HCT116 (cell line): ENCODE results near the gene DENND1A. TPM values are rescaled to one million over a fixed set of nuclear protein-coding genes. Genes with fewer than 3 reads are reported as not detected.

Experiments used
- ATAC-seq: fragments of 200-7000 bp; cut with Tn5 transposase; 2 replicates; pipeline ENCODE4 v1.9.1; 2020; ENCODE audit warnings: mild to moderate bottlenecking, moderate library complexity
- BruUV-seq: library from RNA; stranded (reverse); fragments of 400-500 nt; replicated peaks from 2 replicates; lab custom pipeline; 2021; lab: Mats Ljungman, UMichigan
- CTCF ChIA-PET: fragments of 300-600 bp; sonication (Branson Sonifier 250); formaldehyde crosslinking; loops from one replicate; lab custom pipeline; 2021; ENCODE audit warnings: antibody characterized with exemption; lab: Charles Lee
- POLR2A ChIA-PET: fragments of 300-600, 350-600 bp; sonication (Branson Sonifier 250); formaldehyde crosslinking; loops from one replicate; lab custom pipeline; 2021; ENCODE audit warnings: antibody characterized with exemption; lab: Charles Lee
- RAD21 ChIA-PET, 2 experiments: fragments of 300-600 bp; sonication (Branson Sonifier 250); formaldehyde crosslinking; loops; one replicate each; lab custom pipeline; 2023; ENCODE audit warnings: low total read pairs in 2 of 2; ENCODE audit not compliant: uncharacterized antibody in 2 of 2, unreplicated experiment in 2 of 2, low non-redundant PET in 1 of 2; lab: Charles Lee
- DNase-seq: peaks from one replicate; pipeline ENCODE4 v3.0.0-alpha.2; 2010; ENCODE audit warnings: low read depth, low spot score
- H2AFZ ChIP-seq: fragments of 200-600 bp; shearing (Covaris generic), sonication (generic); 2 replicates; pipeline ENCODE4 v1.6.1; 2017; ENCODE audit warnings: low read depth, mixed run types, mixed read lengths, antibody characterized with exemption, low read length; ENCODE audit not compliant: poor library complexity, severe bottlenecking
- H3K27ac ChIP-seq: 2 replicates; pipeline ENCODE4 v1.5.1; 2012; ENCODE audit warnings: low read depth, low read length
- H3K27me3 ChIP-seq: fragments of 200-600 bp; sonication (generic); 2 replicates; pipeline ENCODE4 v1.6.1; 2016; ENCODE audit warnings: mixed run types, low read length, mixed read lengths; ENCODE audit not compliant: insufficient read depth
- H3K36me3 ChIP-seq, 2 experiments: fragments of 200-500 bp in 1 of 2; fragments of 200-600 bp in 1 of 2; sonication (Bioruptor generic) in 1 of 2; sonication (generic) in 1 of 2; 2 replicates each; pipeline versions ENCODE4 v1.5.1 to v1.6.1; 2014 to 2016; ENCODE audit warnings: low read length in 2 of 2, inconsistent platforms in 1 of 2, mixed read lengths in 1 of 2, mixed run types in 1 of 2; ENCODE audit not compliant: insufficient read depth in 2 of 2, control insufficient read depth in 1 of 2
- H3K4me1 ChIP-seq, 2 experiments: fragments of 200-600 bp in 1 of 2; sonication (generic) in 1 of 2; 2 replicates each; pipeline versions ENCODE4 v1.5.1 to v1.6.1; 2012 to 2017; ENCODE audit warnings: low read length in 2 of 2, inconsistent platforms in 1 of 2, mild to moderate bottlenecking in 1 of 2, mixed read lengths in 1 of 2, mixed run types in 1 of 2, moderate library complexity in 1 of 2; ENCODE audit not compliant: insufficient read depth in 2 of 2, control insufficient read depth in 1 of 2
- H3K4me2 ChIP-seq: fragments of 200-600 bp; sonication (generic); 2 replicates; pipeline ENCODE4 v1.6.1; 2017; ENCODE audit warnings: mixed run types, low read length, mixed read lengths
- H3K4me3 ChIP-seq, 2 experiments: fragments of 200-600 bp in 1 of 2; sonication (generic) in 1 of 2; replicated peaks in 1 of 2; 2 replicates each; pipeline ENCODE4 v1.5.1; 2011 to 2016; ENCODE audit warnings: low read length in 2 of 2, control low read depth in 1 of 2, low read depth in 1 of 2, mild to moderate bottlenecking in 1 of 2, mixed read lengths in 1 of 2, mixed run types in 1 of 2
- H3K79me2 ChIP-seq: fragments of 200-600 bp; sonication (generic); 2 replicates; pipeline ENCODE4 v1.6.1; 2017; ENCODE audit warnings: mild to moderate bottlenecking, mixed run types, low read length, moderate library complexity, mixed read lengths; ENCODE audit not compliant: insufficient read depth
- H3K9ac ChIP-seq: fragments of 200-600 bp; sonication (generic); 2 replicates; pipeline ENCODE4 v1.6.1; 2016; ENCODE audit warnings: low read length, mixed read lengths
- H3K9me2 ChIP-seq: fragments of 200-600 bp; sonication (generic), shearing (Covaris generic); 2 replicates; pipeline ENCODE4 v1.6.1; 2017; ENCODE audit warnings: mixed run types, mild to moderate bottlenecking, moderate library complexity; ENCODE audit not compliant: insufficient read depth
- H3K9me3 ChIP-seq, 2 experiments: fragments of 200-500 bp in 1 of 2; fragments of 200-600 bp in 1 of 2; sonication (Bioruptor generic) in 1 of 2; sonication (generic) in 1 of 2; 2 replicates each; pipeline ENCODE4 v1.6.1; 2014 to 2017; ENCODE audit warnings: low read length in 2 of 2, mixed read lengths in 2 of 2, inconsistent platforms in 1 of 2, low read depth in 1 of 2, mild to moderate bottlenecking in 1 of 2, mixed run types in 1 of 2, moderate library complexity in 1 of 2; ENCODE audit not compliant: control insufficient read depth in 1 of 2, insufficient read depth in 1 of 2
- H4K20me1 ChIP-seq: fragments of 200-600 bp; sonication (generic), shearing (Covaris generic); 2 replicates; pipeline ENCODE4 v1.6.1; 2017; ENCODE audit warnings: mixed run types, mild to moderate bottlenecking, moderate library complexity; ENCODE audit not compliant: insufficient read depth
- CEBPB ChIP-seq: IDR thresholded peaks from 2 replicates; pipeline ENCODE4 v1.6.1; 2012; ENCODE audit warnings: low read depth
- ELF1 ChIP-seq: IDR thresholded peaks from 2 replicates; pipeline ENCODE4 v1.6.1; 2012; ENCODE audit warnings: low read depth, borderline replicate concordance
- EZH2phosphoT487 ChIP-seq: fragments of 200-600 bp; IDR thresholded peaks from 2 replicates; pipeline ENCODE4 v1.6.1; 2018; ENCODE audit warnings: antibody characterized with exemption, borderline replicate concordance
- JUND ChIP-seq: IDR thresholded peaks from 2 replicates; pipeline ENCODE4 v1.6.1; 2012
- POLR2A ChIP-seq: IDR thresholded peaks from 2 replicates; pipeline ENCODE4 v1.7.0; 2011; ENCODE audit warnings: borderline replicate concordance; ENCODE audit not compliant: insufficient read depth, insufficient read length; ENCODE audit errors: extremely low read depth
- ZNF274 ChIP-seq: fragments of 200-500 bp; sonication (Bioruptor generic); IDR thresholded peaks from 2 replicates; pipeline ENCODE4 v1.6.1; 2014; ENCODE audit warnings: mild to moderate bottlenecking, low read depth, low read length, inconsistent platforms
- intact Hi-C: fragments of 100-400 bp; cut with micrococcal nuclease; formaldehyde crosslinking; loops from 2 replicates; pipeline ENCODE4 v1.10.0; 2022
- total RNA-seq: library from RNA; stranded (reverse); gene quantifications from one replicate; pipeline ENCODE4 v1.2.1, GENCODE V29; 2021; ENCODE audit not compliant: unreplicated experiment
- TF ChIP-seq, protein P1 (sequence below), 3 experiments: fragments of 200-600 bp in 1 of 3; sonication (generic) in 1 of 3; IDR thresholded peaks in 2 of 3; conservative IDR thresholded peaks in 1 of 3; 2 replicates each; pipeline ENCODE4 v1.5.1; 2012 to 2017; ENCODE audit warnings: low read depth in 2 of 3, low read length in 2 of 3, antibody characterized with exemption in 1 of 3, borderline replicate concordance in 1 of 3, control low read depth in 1 of 3, mild to moderate bottlenecking in 1 of 3, mixed read lengths in 1 of 3, mixed run types in 1 of 3, moderate library complexity in 1 of 3; ENCODE audit not compliant: insufficient read depth in 1 of 3
- TF ChIP-seq, protein P2 (sequence below): IDR thresholded peaks from 2 replicates; pipeline ENCODE4 v1.6.1; 2012
- TF ChIP-seq, protein P3 (sequence below): IDR thresholded peaks from 2 replicates; pipeline ENCODE4 v1.6.1; 2012
- TF ChIP-seq, protein P4 (sequence below): IDR thresholded peaks from 2 replicates; pipeline ENCODE4 v1.6.1; 2012; ENCODE audit warnings: low read depth

DENND1A gene
- total RNA-seq, 1 experiment from 2014 or later = 33.0 TPM

DNA sequence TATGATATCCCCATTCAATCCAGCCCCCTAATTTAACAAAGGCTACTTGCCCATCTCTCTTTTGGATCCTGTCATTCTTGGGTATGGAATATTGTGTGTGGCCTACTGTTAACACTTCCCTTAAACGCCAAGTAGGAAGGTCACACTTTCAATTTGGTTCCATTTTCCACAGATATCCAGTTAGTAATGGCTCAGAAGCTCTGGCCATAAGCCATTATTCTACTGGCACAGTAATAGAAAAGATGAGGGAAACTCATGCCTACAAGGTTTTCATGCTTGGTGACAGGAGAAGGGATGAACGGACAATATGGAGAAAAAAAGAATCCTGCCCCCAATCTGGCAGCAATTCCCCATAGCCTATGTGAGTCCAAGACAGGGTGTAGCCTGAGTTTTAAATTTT lies 346.3 kb downstream of the DENND1A start:
- ChIA-PET RAD21 (no interaction called here), CTCF (no interaction called here), POLR2A (no interaction called here)
- Histone ChIP-seq H3K9ac (no peak overlapping the region), H3K4me2 (no peak overlapping the region), H3K36me3 (no peaks in the 10 kb centered on the region), H3K4me1 (no peaks in the 10 kb centered on the region), H3K9me2 (no peaks in the 10 kb centered on the region), H3K79me2 (no peaks in the 10 kb centered on the region), H2AFZ (no peak overlapping the region), H4K20me1 (no peaks in the 10 kb centered on the region), H3K9me3 (no peaks in the 10 kb centered on the region), H3K27ac (no peak overlapping the region), H3K27me3 (no peaks in the 10 kb centered on the region), H3K4me3 (no peak overlapping the region)
- intact Hi-C loops = no loop called here
- no peak for ATAC-seq
- no peak for DNase-seq
- no peak for TF ChIP-seq ZNF274
- TF ChIP-seq, protein P1, sequence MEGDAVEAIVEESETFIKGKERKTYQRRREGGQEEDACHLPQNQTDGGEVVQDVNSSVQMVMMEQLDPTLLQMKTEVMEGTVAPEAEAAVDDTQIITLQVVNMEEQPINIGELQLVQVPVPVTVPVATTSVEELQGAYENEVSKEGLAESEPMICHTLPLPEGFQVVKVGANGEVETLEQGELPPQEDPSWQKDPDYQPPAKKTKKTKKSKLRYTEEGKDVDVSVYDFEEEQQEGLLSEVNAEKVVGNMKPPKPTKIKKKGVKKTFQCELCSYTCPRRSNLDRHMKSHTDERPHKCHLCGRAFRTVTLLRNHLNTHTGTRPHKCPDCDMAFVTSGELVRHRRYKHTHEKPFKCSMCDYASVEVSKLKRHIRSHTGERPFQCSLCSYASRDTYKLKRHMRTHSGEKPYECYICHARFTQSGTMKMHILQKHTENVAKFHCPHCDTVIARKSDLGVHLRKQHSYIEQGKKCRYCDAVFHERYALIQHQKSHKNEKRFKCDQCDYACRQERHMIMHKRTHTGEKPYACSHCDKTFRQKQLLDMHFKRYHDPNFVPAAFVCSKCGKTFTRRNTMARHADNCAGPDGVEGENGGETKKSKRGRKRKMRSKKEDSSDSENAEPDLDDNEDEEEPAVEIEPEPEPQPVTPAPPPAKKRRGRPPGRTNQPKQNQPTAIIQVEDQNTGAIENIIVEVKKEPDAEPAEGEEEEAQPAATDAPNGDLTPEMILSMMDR (IDR thresholded peaks at IDR 0.05 in 2 of 3, conservative IDR thresholded peaks at IDR 0.05 in 1 of 3; ENCODE audit: borderline replicate concordance in 1 of 3, insufficient read depth in 1 of 3, low read depth in 2 of 3, low read length in 2 of 3) = no peak
- no peak for TF ChIP-seq ELF1
- no peak for TF ChIP-seq POLR2A
- no peak for TF ChIP-seq JUND
- TF ChIP-seq, protein P2, sequence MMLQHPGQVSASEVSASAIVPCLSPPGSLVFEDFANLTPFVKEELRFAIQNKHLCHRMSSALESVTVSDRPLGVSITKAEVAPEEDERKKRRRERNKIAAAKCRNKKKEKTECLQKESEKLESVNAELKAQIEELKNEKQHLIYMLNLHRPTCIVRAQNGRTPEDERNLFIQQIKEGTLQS = no peak
- no peak for TF ChIP-seq CEBPB
- TF ChIP-seq, protein P3, sequence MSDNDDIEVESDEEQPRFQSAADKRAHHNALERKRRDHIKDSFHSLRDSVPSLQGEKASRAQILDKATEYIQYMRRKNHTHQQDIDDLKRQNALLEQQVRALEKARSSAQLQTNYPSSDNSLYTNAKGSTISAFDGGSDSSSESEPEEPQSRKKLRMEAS = no peak
- no peak for TF ChIP-seq EZH2phosphoT487
- TF ChIP-seq, protein P4, sequence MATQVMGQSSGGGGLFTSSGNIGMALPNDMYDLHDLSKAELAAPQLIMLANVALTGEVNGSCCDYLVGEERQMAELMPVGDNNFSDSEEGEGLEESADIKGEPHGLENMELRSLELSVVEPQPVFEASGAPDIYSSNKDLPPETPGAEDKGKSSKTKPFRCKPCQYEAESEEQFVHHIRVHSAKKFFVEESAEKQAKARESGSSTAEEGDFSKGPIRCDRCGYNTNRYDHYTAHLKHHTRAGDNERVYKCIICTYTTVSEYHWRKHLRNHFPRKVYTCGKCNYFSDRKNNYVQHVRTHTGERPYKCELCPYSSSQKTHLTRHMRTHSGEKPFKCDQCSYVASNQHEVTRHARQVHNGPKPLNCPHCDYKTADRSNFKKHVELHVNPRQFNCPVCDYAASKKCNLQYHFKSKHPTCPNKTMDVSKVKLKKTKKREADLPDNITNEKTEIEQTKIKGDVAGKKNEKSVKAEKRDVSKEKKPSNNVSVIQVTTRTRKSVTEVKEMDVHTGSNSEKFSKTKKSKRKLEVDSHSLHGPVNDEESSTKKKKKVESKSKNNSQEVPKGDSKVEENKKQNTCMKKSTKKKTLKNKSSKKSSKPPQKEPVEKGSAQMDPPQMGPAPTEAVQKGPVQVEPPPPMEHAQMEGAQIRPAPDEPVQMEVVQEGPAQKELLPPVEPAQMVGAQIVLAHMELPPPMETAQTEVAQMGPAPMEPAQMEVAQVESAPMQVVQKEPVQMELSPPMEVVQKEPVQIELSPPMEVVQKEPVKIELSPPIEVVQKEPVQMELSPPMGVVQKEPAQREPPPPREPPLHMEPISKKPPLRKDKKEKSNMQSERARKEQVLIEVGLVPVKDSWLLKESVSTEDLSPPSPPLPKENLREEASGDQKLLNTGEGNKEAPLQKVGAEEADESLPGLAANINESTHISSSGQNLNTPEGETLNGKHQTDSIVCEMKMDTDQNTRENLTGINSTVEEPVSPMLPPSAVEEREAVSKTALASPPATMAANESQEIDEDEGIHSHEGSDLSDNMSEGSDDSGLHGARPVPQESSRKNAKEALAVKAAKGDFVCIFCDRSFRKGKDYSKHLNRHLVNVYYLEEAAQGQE = no peak
- no TSS peak for BruUV-seq
